ENCODE data around the gene ZCCHC7. TPM values are rescaled to one million over a fixed set of nuclear protein-coding genes. Genes with fewer than 3 reads are reported as not detected.

Gene ZCCHC7
- total RNA-seq, 4 donors from 2014 or later, result 22.1 to 31.9 (median 25.6) TPM

DNA sequence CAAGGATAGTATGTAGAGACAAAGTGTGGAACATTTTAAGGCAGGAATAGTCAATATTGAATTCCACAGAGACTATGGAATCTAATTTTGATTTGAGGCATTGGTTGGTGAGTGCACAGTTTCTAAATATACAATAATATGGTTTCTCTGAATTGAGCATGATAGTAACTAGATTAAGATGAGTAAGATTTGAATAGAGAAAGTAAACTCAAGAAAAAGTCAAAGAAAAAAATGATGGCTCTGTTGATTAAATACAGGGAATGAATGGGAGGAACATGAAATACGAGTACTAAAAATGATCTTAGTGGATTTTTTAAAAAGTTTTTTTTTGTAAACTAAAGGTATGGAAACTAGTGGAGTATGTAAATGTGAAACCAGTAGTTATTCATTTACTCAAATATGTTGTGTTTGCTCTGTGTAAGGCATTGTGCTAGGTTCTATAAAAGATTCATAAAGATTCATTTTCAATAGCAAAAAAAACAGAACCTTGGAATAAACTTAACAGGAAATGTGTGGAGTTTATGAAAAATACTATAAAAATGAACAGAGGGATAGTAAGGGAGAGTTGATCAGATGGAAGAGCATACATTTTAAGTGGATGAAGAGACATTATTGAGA, 101.2 kb downstream of the ZCCHC7 start:
- H3K27me3 ChIP-seq, result no peaks in the 10 kb centered on the region
- no peaks in the 10 kb centered on the region for H3K4me1 ChIP-seq
- no peak overlapping the region for H3K27ac ChIP-seq
- 92 to 93% methylated on average over 1 of the region's 1 CpG for WGBS, 2 donors
- no peak overlapping the region for H3K4me3 ChIP-seq (replicated peaks in 1 of 3)
- no peaks in the 10 kb centered on the region for H3K36me3 ChIP-seq
- TF ChIP-seq, protein P1, sequence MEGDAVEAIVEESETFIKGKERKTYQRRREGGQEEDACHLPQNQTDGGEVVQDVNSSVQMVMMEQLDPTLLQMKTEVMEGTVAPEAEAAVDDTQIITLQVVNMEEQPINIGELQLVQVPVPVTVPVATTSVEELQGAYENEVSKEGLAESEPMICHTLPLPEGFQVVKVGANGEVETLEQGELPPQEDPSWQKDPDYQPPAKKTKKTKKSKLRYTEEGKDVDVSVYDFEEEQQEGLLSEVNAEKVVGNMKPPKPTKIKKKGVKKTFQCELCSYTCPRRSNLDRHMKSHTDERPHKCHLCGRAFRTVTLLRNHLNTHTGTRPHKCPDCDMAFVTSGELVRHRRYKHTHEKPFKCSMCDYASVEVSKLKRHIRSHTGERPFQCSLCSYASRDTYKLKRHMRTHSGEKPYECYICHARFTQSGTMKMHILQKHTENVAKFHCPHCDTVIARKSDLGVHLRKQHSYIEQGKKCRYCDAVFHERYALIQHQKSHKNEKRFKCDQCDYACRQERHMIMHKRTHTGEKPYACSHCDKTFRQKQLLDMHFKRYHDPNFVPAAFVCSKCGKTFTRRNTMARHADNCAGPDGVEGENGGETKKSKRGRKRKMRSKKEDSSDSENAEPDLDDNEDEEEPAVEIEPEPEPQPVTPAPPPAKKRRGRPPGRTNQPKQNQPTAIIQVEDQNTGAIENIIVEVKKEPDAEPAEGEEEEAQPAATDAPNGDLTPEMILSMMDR (IDR thresholded peaks at IDR 0.05), result no peak
- TF ChIP-seq POLR2A (IDR thresholded peaks at IDR 0.05), result no peak
- H3K9me3 ChIP-seq, result no peaks in the 10 kb centered on the region
- DNase-seq, result no peak
- intact Hi-C loops (cut with DNase I), result no loop called here

DNA sequence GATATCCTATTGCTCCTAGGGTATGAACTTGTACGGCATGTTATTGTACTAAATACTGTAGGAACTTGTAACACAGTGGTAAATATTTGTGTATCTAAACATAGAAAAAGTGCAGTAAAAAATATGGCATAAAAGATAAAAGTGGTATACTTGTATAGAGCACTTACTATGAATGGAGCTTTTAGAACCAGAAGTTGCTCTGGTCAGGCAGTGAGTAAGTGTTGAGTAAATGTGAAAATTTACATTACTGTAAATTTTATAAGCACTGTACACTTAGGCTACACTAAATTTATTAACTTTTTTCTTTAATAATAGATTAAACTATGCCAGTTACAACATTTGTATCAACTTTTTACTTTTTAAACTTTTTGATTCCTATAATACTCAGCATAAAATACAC, 109.1 kb downstream of the ZCCHC7 start:
- 100% methylated on average over 1 of the region's 1 CpG for WGBS, 2 donors
- Histone ChIP-seq H3K4me1 (no peaks in the 10 kb centered on the region), H3K4me3 (replicated peaks in 1 of 3) (no peak overlapping the region), H3K36me3 (no peaks in the 10 kb centered on the region), H3K27me3 (no peaks in the 10 kb centered on the region), H3K9me3 (no peaks in the 10 kb centered on the region), H3K27ac (no peak overlapping the region)
- intact Hi-C loops (cut with DNase I), result no loop called here
- TF ChIP-seq POLR2A (IDR thresholded peaks at IDR 0.05), result no peak
- DNase-seq, result no peak

DNA sequence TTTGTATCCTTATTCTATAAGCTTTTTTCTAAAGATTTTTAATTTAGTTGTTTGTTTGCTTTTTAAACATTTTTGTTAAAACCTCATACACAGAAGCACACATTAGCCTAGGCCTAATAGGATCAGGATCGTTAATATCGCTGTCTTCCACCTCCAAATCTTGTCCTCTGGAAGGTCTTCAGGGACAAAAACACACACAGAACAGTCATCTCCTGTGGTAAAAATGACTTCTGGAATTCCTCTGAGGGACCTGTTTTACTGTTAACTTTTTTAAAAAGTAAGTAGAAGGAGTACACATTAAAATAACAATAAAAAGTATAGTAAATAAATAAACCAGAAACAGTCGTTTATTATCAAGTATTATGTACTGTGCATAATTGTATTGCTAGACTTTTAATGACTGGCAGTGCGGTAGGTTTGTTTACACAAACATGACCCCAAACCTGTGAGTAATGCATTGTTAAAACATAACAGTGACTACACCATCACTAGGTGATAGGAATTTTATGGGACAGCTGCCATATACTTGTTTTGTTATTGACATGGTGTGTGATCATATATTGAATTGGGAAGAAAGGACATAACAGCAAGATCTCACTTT, 109.6 kb downstream of the ZCCHC7 start:
- H3K27ac ChIP-seq, result no peak overlapping the region
- no peak for TF ChIP-seq POLR2A (IDR thresholded peaks at IDR 0.05)
- TF ChIP-seq, protein P1 (IDR thresholded peaks at IDR 0.05), result no peak
- no peak for DNase-seq
- no peaks in the 10 kb centered on the region for H3K36me3 ChIP-seq
- H3K4me3 ChIP-seq (replicated peaks in 1 of 3), result no peak overlapping the region
- WGBS, 2 donors, result 87 to 88% methylated on average over 4 of the region's 4 CpGs
- intact Hi-C loops (cut with DNase I), result no loop called here
- no peaks in the 10 kb centered on the region for H3K27me3 ChIP-seq
- no peaks in the 10 kb centered on the region for H3K9me3 ChIP-seq
- H3K4me1 ChIP-seq, result no peaks in the 10 kb centered on the region

DNA sequence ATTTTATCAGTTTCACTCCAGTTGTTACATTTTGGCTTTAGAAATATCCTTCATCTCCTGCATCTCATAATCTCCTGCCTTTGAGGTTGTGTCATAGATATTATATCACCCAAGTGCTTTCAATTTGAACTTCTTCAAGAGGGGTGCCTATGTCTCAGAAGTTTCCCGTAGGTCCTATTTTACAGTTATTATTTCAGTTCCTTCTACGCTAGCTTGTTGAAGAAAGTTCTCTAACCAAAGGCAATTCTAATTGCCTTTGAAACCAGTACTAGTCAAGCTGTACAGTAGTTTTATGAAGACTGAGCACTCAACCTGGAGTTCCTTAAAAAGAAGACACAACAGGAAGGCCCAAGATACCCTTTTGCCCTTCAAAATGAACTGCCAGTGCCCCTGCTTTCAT, 116.4 kb downstream of the ZCCHC7 start:
- WGBS, 2 donors, result 95 to 96% methylated on average over 2 of the region's 2 CpGs
- intact Hi-C loops (cut with DNase I), result no loop called here

DNA sequence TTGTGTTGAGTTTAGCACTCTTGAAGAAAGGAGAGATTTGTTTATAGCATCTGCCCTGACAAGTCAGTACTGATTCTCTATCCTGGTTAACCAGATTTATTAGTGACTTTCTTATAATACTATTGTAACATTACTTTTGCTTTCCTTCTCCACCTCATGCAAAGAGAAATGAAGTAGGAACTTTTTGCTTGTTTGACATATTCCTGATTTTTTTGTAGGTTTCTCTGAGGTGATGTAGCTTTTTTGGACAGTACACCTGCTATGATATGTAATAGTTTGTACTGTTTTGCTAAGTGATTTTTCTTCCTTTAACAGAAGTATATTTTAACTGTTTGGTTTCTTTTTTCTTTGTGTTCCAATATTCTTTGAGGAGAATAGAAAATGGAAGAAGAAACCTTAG, 117.7 kb downstream of the ZCCHC7 start:
- H3K4me1 ChIP-seq, result peaks cover 14 to 18% of the 10 kb centered on the region in 2 donors
- DNase-seq, result no peak
- no peak overlapping the region for H3K4me3 ChIP-seq (replicated peaks in 1 of 3)
- TF ChIP-seq, protein P1 (IDR thresholded peaks at IDR 0.05), result no peak
- TF ChIP-seq POLR2A (IDR thresholded peaks at IDR 0.05), result no peak
- H3K27me3 ChIP-seq, result no peaks in the 10 kb centered on the region
- H3K9me3 ChIP-seq, result no peaks in the 10 kb centered on the region
- no peak overlapping the region for H3K27ac ChIP-seq
- intact Hi-C loops (cut with DNase I), result no loop called here
- H3K36me3 ChIP-seq, result no peaks in the 10 kb centered on the region

More for the DNA sequence above, 116.4 kb downstream of the ZCCHC7 start:
- no peaks in the 10 kb centered on the region for H3K36me3 ChIP-seq
- TF ChIP-seq POLR2A (IDR thresholded peaks at IDR 0.05), result no peak
- TF ChIP-seq, protein P1 (IDR thresholded peaks at IDR 0.05), result no peak
- no peaks in the 10 kb centered on the region for H3K27me3 ChIP-seq
- peaks cover 8 to 9% of the 10 kb centered on the region in 2 donors for H3K4me1 ChIP-seq
- H3K27ac ChIP-seq, result no peak overlapping the region
- DNase-seq, result no peak
- no peaks in the 10 kb centered on the region for H3K9me3 ChIP-seq
- H3K4me3 ChIP-seq (replicated peaks in 1 of 3), result no peak overlapping the region

All from thyroid gland (tissue), 4 donors.